PC-3 (cell line): ENCODE data around the gene GABRA4.

ENCODE experiments used
- CTCF ChIP-seq: fragments of 300-600 bp; sonication (generic); conservative IDR thresholded peaks from 2 replicates; pipeline ENCODE4 v1.5.1; 2017; ENCODE audit warnings: antibody characterized with exemption, low read depth, mild to moderate bottlenecking, low read length
- EZH2phosphoT487 ChIP-seq: fragments of 300-600 bp; sonication (generic); IDR thresholded peaks from 2 replicates; pipeline ENCODE4 v1.6.1; 2018; ENCODE audit warnings: mild to moderate bottlenecking, antibody characterized with exemption, low read length, borderline replicate concordance

- TF ChIP-seq CTCF (no peak), EZH2phosphoT487 (no peak)
Measured at GRCh38 chr4:47031751-47032404, 38.5 kb upstream of the GABRA4 start.
